GM23248 (cell line): ENCODE data around the gene TBCK. TPM values are rescaled to one million over a fixed set of nuclear protein-coding genes. Genes with fewer than 3 reads are reported as not detected.

Experiments
- DNase-seq: peaks from one replicate; pipeline ENCODE4 v3.0.0-alpha.2; 2015
- H2AFZ ChIP-seq: fragments of 200-600 bp; sonication (generic); 2 replicates; pipeline ENCODE4 v1.6.1; 2016; ENCODE audit warnings: antibody characterized with exemption
- H3F3A ChIP-seq: fragments of 200-600 bp; sonication (generic); 2 replicates; pipeline ENCODE4 v1.6.1; 2016; ENCODE audit warnings: mild to moderate bottlenecking, antibody characterized with exemption, mixed run types; ENCODE audit not compliant: insufficient read depth
- H3K27ac ChIP-seq: fragments of 200-600 bp; sonication (generic); 2 replicates; pipeline ENCODE4 v1.5.1; 2016; ENCODE audit warnings: mild to moderate bottlenecking
- H3K27me3 ChIP-seq: fragments of 200-600 bp; sonication (generic); replicated peaks from 2 replicates; pipeline ENCODE4 v1.6.1; 2016; ENCODE audit warnings: mild to moderate bottlenecking; ENCODE audit not compliant: insufficient read depth
- H3K36me3 ChIP-seq: fragments of 200-600 bp; sonication (generic); 2 replicates; pipeline ENCODE4 v1.6.1; 2016; ENCODE audit warnings: low read depth, mild to moderate bottlenecking
- H3K4me1 ChIP-seq: fragments of 200-600 bp; sonication (generic); 2 replicates; pipeline ENCODE4 v1.6.1; 2016; ENCODE audit warnings: mild to moderate bottlenecking; ENCODE audit not compliant: insufficient read depth
- H3K4me2 ChIP-seq: fragments of 200-600 bp; sonication (generic); one replicate; pipeline ENCODE4 v1.6.1; 2016; ENCODE audit warnings: mild to moderate bottlenecking; ENCODE audit not compliant: unreplicated experiment
- H3K4me3 ChIP-seq: fragments of 200-600 bp; sonication (generic); 2 replicates; pipeline ENCODE4 v1.5.1; 2016; ENCODE audit warnings: mild to moderate bottlenecking
- H3K79me2 ChIP-seq: fragments of 200-600 bp; sonication (generic); 2 replicates; pipeline ENCODE4 v1.6.1; 2016; ENCODE audit warnings: mild to moderate bottlenecking; ENCODE audit not compliant: insufficient read depth
- H3K9ac ChIP-seq: fragments of 200-600 bp; sonication (generic); 2 replicates; pipeline ENCODE4 v1.6.1; 2016; ENCODE audit warnings: mild to moderate bottlenecking
- H3K9me2 ChIP-seq: fragments of 200-600 bp; sonication (generic); 2 replicates; pipeline ENCODE4 v1.6.1; 2016; ENCODE audit warnings: mixed run types, mild to moderate bottlenecking, moderate library complexity; ENCODE audit not compliant: insufficient read depth
- H3K9me3 ChIP-seq: fragments of 200-600 bp; sonication (generic); one replicate; pipeline ENCODE4 v1.6.1; 2017; ENCODE audit warnings: low read depth
- H4K20me1 ChIP-seq: fragments of 200-600 bp; sonication (generic); 2 replicates; pipeline ENCODE4 v1.6.0; 2016; ENCODE audit not compliant: insufficient read depth
- EZH2 ChIP-seq: fragments of 200-600 bp; sonication (generic); IDR thresholded peaks from 2 replicates; pipeline ENCODE4 v1.6.1; 2018; ENCODE audit warnings: antibody characterized with exemption, mild to moderate bottlenecking; ENCODE audit not compliant: insufficient read depth, poor library complexity, severe bottlenecking
- EZH2phosphoT487 ChIP-seq: fragments of 200-600 bp; sonication (generic); IDR thresholded peaks from 2 replicates; pipeline ENCODE4 v1.6.1; 2018; ENCODE audit warnings: antibody characterized with exemption, moderate library complexity, mild to moderate bottlenecking, low read depth; ENCODE audit not compliant: insufficient read depth
- WGBS, 2 experiments: methylation state at CpG; one replicate each; pipeline ENCODE4 v1.1.6; 2015 to 2017; ENCODE audit warnings: low lambda C conversion rate in 2 of 2, low coverage in 1 of 2; ENCODE audit errors: missing lambda C conversion rate in 2 of 2; 5-methylcytosine and 5-hydroxymethylcytosine counted together
- in situ Hi-C: fragments of 300-500 bp; cut with MboI; formaldehyde crosslinking; loops from 2 replicates; pipeline ENCODE4 v1.15.0; 2020
- polyA plus RNA-seq: library from polyadenylated mRNA; unstranded; fragments of >200 nt; fragmentation: Nextera tagmentation; extraction: Ambion mirVana; gene quantifications from 2 replicates; pipeline ENCODE4 v1.2.1, GENCODE V29; 2016
- total RNA-seq: library from RNA; depleted of rRNA; stranded (reverse); fragments of >200 nt; shearing (Covaris generic); gene quantifications from 2 replicates; pipeline ENCODE4 v1.2.3, GENCODE V29; 2014

Gene TBCK
- total and polyA plus RNA-seq, 2 experiments from 2014 or later, result 35.2 to 45.8 TPM

GRCh38 chr4:106358899-106359298 is 42.9 kb upstream of the TBCK start:
- H3K27ac ChIP-seq, result peak overlapping the region; percentile 42
- 0 to 3% methylated on average over 1 of the region's 1 CpG for WGBS, 2 experiments

GRCh38 chr4:106355193-106355592 is 39.2 kb upstream of the TBCK start:
- 46% methylated on average over 4 of the region's 4 CpGs for WGBS, 2 experiments
- Histone ChIP-seq H3K36me3 (no peaks in the 10 kb centered on the region; the same call in 1 of the 2 replicates), H3K4me2 (no peak overlapping the region), H3K27me3 (no peaks in the 10 kb centered on the region), H2AFZ (peak overlapping the region; percentile 37), H3K4me3 (no peak overlapping the region), H3K9me3 (no peaks in the 10 kb centered on the region), H3F3A (peaks cover 35% of the 10 kb centered on the region), H3K79me2 (no peaks in the 10 kb centered on the region), H3K9ac (no peak overlapping the region), H3K27ac (no peak overlapping the region), H3K4me1 (peaks cover 30% of the 10 kb centered on the region), H4K20me1 (no peaks in the 10 kb centered on the region), H3K9me2 (no peaks in the 10 kb centered on the region)
- in situ Hi-C loops, result no loop called here
- TF ChIP-seq EZH2, result no peak
- no peak for TF ChIP-seq EZH2phosphoT487
- DNase-seq, result no peak

More at GRCh38 chr4:106358899-106359298, 42.9 kb upstream of the TBCK start:
- Histone ChIP-seq H3K9ac (no peak overlapping the region), H2AFZ (no peak overlapping the region), H3K36me3 (no peaks in the 10 kb centered on the region), H3K4me1 (peaks cover 30% of the 10 kb centered on the region), H3K79me2 (no peaks in the 10 kb centered on the region), H3K9me3 (no peaks in the 10 kb centered on the region), H3F3A (peaks cover 28% of the 10 kb centered on the region), H3K4me2 (peak overlapping the region; percentile 22), H4K20me1 (no peaks in the 10 kb centered on the region), H3K9me2 (no peaks in the 10 kb centered on the region), H3K4me3 (no peak overlapping the region), H3K27me3 (no peaks in the 10 kb centered on the region)
- in situ Hi-C loops, result no loop called here
- DNase-seq, result peak; percentile 79
- TF ChIP-seq EZH2phosphoT487 (peak; percentile 90), EZH2 (no peak)

- no peak overlapping the region for H3K9ac ChIP-seq
- no peak overlapping the region for H3K4me2 ChIP-seq
- peak; percentile 30 for DNase-seq
- no peak overlapping the region for H2AFZ ChIP-seq
- no peaks in the 10 kb centered on the region for H3K79me2 ChIP-seq
- no peak overlapping the region for H3K27ac ChIP-seq
- H3K27me3 ChIP-seq, result no peaks in the 10 kb centered on the region
- WGBS, 2 experiments, result 96 to 100% methylated on average over 1 of the region's 1 CpG
- no peaks in the 10 kb centered on the region for H3K9me2 ChIP-seq
- no peaks in the 10 kb centered on the region for H3K9me3 ChIP-seq
- no peak for TF ChIP-seq EZH2phosphoT487
- no peak for TF ChIP-seq EZH2
- H3K4me1 ChIP-seq, result peaks cover 21% of the 10 kb centered on the region
- H3F3A ChIP-seq, result peaks cover 28% of the 10 kb centered on the region
- no peaks in the 10 kb centered on the region for H4K20me1 ChIP-seq
- in situ Hi-C loops, result no loop called here
- H3K36me3 ChIP-seq, result peaks cover 6% of the 10 kb centered on the region; the same call in 1 of the 2 replicates
- no peak overlapping the region for H3K4me3 ChIP-seq
These were observed 37.8 kb upstream of the TBCK start for GRCh38 chr4:106353786-106354185.

- no peak overlapping the region for H3K9ac ChIP-seq
- H3K4me3 ChIP-seq, result no peak overlapping the region
- peaks cover 9% of the 10 kb centered on the region for H3F3A ChIP-seq
- no peak overlapping the region for H3K4me2 ChIP-seq
- H3K9me2 ChIP-seq, result no peaks in the 10 kb centered on the region
- DNase-seq, result no peak
- H3K27ac ChIP-seq, result no peak overlapping the region
- no peaks in the 10 kb centered on the region for H4K20me1 ChIP-seq
- in situ Hi-C loops, result no loop called here
- peaks cover 22% of the 10 kb centered on the region for H3K36me3 ChIP-seq
- no peaks in the 10 kb centered on the region for H3K27me3 ChIP-seq
- TF ChIP-seq EZH2phosphoT487, result no peak
- TF ChIP-seq EZH2, result no peak
- peaks cover 10% of the 10 kb centered on the region; the same call in 1 of the 2 replicates for H3K79me2 ChIP-seq
- H3K4me1 ChIP-seq, result peaks cover 14% of the 10 kb centered on the region
- no peaks in the 10 kb centered on the region for H3K9me3 ChIP-seq
- no peak overlapping the region for H2AFZ ChIP-seq
These were observed 35.0 kb upstream of the TBCK start for GRCh38 chr4:106351016-106351415.

- no peaks in the 10 kb centered on the region for H4K20me1 ChIP-seq
- H3K27ac ChIP-seq, result no peak overlapping the region
- peaks cover 8% of the 10 kb centered on the region for H3F3A ChIP-seq
- DNase-seq, result no peak
- in situ Hi-C loops, result no loop called here
- WGBS, 2 experiments, result 99 to 100% methylated on average over 1 of the region's 1 CpG
- TF ChIP-seq EZH2 (no peak), EZH2phosphoT487 (no peak)
- no peak overlapping the region for H3K4me2 ChIP-seq
- H3K9me3 ChIP-seq, result no peaks in the 10 kb centered on the region
- no peaks in the 10 kb centered on the region for H3K27me3 ChIP-seq
- no peak overlapping the region for H3K4me3 ChIP-seq
- no peak overlapping the region for H3K9ac ChIP-seq
- no peak overlapping the region for H2AFZ ChIP-seq
- H3K9me2 ChIP-seq, result no peaks in the 10 kb centered on the region
- peaks cover 46% of the 10 kb centered on the region for H3K79me2 ChIP-seq
- H3K4me1 ChIP-seq, result peaks cover 15% of the 10 kb centered on the region
- H3K36me3 ChIP-seq, result peaks cover 22% of the 10 kb centered on the region
These were observed 31.2 kb upstream of the TBCK start for GRCh38 chr4:106347167-106347566.
